Activated T-helper 2 cell treated with anti-CD3 and anti-CD28 coated beads, Interferon-gamma antibody, Interleukin-2, Interleukin-4, amounts not matched to agents 10 μg/mL and 5 μg/mL and 100 μg/mL, durations not matched to agents 14 hours and 24 hours and 36 hours (primary cell): ENCODE measurements around the gene IL34. TPM values are rescaled to one million over a fixed set of nuclear protein-coding genes. Genes with fewer than 3 reads are reported as not detected.

Source experiments
- DNase-seq: peaks from one replicate; pipeline ENCODE4 v3.0.0; 2021; ENCODE audit warnings: low spot score
- H3K27ac Mint-ChIP-seq: one replicate; pipeline ENCODE4 v1.8.0; 2021; ENCODE audit warnings: mixed read lengths
- H3K27me3 Mint-ChIP-seq: one replicate; pipeline ENCODE4 v1.8.0; 2021; ENCODE audit warnings: low read depth, mixed read lengths
- H3K36me3 Mint-ChIP-seq: one replicate; pipeline ENCODE4 v1.8.0; 2021; ENCODE audit warnings: low read depth, mixed read lengths
- H3K4me1 Mint-ChIP-seq: one replicate; pipeline ENCODE4 v1.8.0; 2021; ENCODE audit warnings: low read depth, mixed read lengths
- H3K4me3 Mint-ChIP-seq: one replicate; pipeline ENCODE4 v1.8.0; 2021; ENCODE audit warnings: low read depth, mild to moderate bottlenecking, moderate library complexity, mixed read lengths
- H3K9me3 Mint-ChIP-seq: one replicate; pipeline ENCODE4 v1.8.0; 2021; ENCODE audit warnings: mixed read lengths
- intact Hi-C: fragments of 100-400 bp; cut with micrococcal nuclease; formaldehyde crosslinking; loops from one replicate; pipeline ENCODE4 v1.15.1; 2023
- total RNA-seq: library from RNA; stranded (reverse); gene quantifications from 2 replicates; pipeline ENCODE4 v1.2.3, GENCODE V29; 2022

IL34 gene
- total RNA-seq, 1 donor from 2014 or later, result not detected

GRCh38 chr16:70694868-70695218 lies 48.5 kb downstream of the IL34 start:
- H3K9me3 Mint-ChIP-seq, result no peaks in the 10 kb centered on the region
- no peaks in the 10 kb centered on the region for H3K27me3 Mint-ChIP-seq
- no peak for DNase-seq
- intact Hi-C loops, result no loop called here
- no peak overlapping the region for H3K27ac Mint-ChIP-seq
- H3K4me3 Mint-ChIP-seq, result no peak overlapping the region
- H3K4me1 Mint-ChIP-seq, result peaks cover 12% of the 10 kb centered on the region
- H3K36me3 Mint-ChIP-seq, result no peaks in the 10 kb centered on the region

GRCh38 chr16:70695331-70696070 lies 49.1 kb downstream of the IL34 start:
- no peaks in the 10 kb centered on the region for H3K9me3 Mint-ChIP-seq
- H3K4me3 Mint-ChIP-seq, result peak overlapping the region; percentile 18
- H3K27me3 Mint-ChIP-seq, result no peaks in the 10 kb centered on the region
- H3K4me1 Mint-ChIP-seq, result peaks cover 12% of the 10 kb centered on the region
- H3K27ac Mint-ChIP-seq, result no peak overlapping the region
- DNase-seq, result no peak
- intact Hi-C loops, result no loop called here
- H3K36me3 Mint-ChIP-seq, result no peaks in the 10 kb centered on the region

- Mint-ChIP-seq H3K4me1 (peaks cover 12% of the 10 kb centered on the region), H3K27ac (peak overlapping the region; percentile 22)
Measured at GRCh38 chr16:70696355-70696754, 50.0 kb downstream of the IL34 start.

GRCh38 chr16:70696952-70697593 lies 50.7 kb downstream of the IL34 start:
- Mint-ChIP-seq H3K4me1 (peaks cover 12% of the 10 kb centered on the region), H3K9me3 (no peaks in the 10 kb centered on the region), H3K27me3 (no peaks in the 10 kb centered on the region), H3K27ac (no peak overlapping the region), H3K36me3 (no peaks in the 10 kb centered on the region), H3K4me3 (no peak overlapping the region)
- intact Hi-C loops, result no loop called here
- no peak for DNase-seq

More at GRCh38 chr16:70696355-70696754, 50.0 kb downstream of the IL34 start:
- DNase-seq, result no peak
- H3K9me3 Mint-ChIP-seq, result no peaks in the 10 kb centered on the region
- no peaks in the 10 kb centered on the region for H3K27me3 Mint-ChIP-seq
- no peaks in the 10 kb centered on the region for H3K36me3 Mint-ChIP-seq
- no peak overlapping the region for H3K4me3 Mint-ChIP-seq
- intact Hi-C loops, result no loop called here

- Mint-ChIP-seq H3K27ac (no peak overlapping the region), H3K36me3 (no peaks in the 10 kb centered on the region), H3K27me3 (no peaks in the 10 kb centered on the region), H3K4me3 (no peak overlapping the region), H3K9me3 (no peaks in the 10 kb centered on the region), H3K4me1 (peaks cover 12% of the 10 kb centered on the region)
- no peak for DNase-seq
- intact Hi-C loops, result no loop called here
Measured at GRCh38 chr16:70697594-70698170, 51.3 kb downstream of the IL34 start.

GRCh38 chr16:70698901-70699300 lies 52.5 kb downstream of the IL34 start:
- H3K27ac Mint-ChIP-seq, result no peak overlapping the region
- intact Hi-C loops, result no loop called here
- DNase-seq, result no peak
- H3K9me3 Mint-ChIP-seq, result no peaks in the 10 kb centered on the region
- no peaks in the 10 kb centered on the region for H3K36me3 Mint-ChIP-seq
- H3K4me3 Mint-ChIP-seq, result no peak overlapping the region
- no peaks in the 10 kb centered on the region for H3K27me3 Mint-ChIP-seq
- peaks cover 12% of the 10 kb centered on the region for H3K4me1 Mint-ChIP-seq

- DNase-seq, result no peak
- no peak overlapping the region for H3K4me3 Mint-ChIP-seq
- intact Hi-C loops, result no loop called here
- no peak overlapping the region for H3K27ac Mint-ChIP-seq
- no peaks in the 10 kb centered on the region for H3K27me3 Mint-ChIP-seq
- H3K9me3 Mint-ChIP-seq, result no peaks in the 10 kb centered on the region
- H3K4me1 Mint-ChIP-seq, result peaks cover 12% of the 10 kb centered on the region
- H3K36me3 Mint-ChIP-seq, result no peaks in the 10 kb centered on the region
Measured at GRCh38 chr16:70699696-70700095, 53.3 kb downstream of the IL34 start.

- no peak overlapping the region for H3K27ac Mint-ChIP-seq
- H3K4me3 Mint-ChIP-seq, result no peak overlapping the region
- H3K9me3 Mint-ChIP-seq, result no peaks in the 10 kb centered on the region
- peaks cover 10% of the 10 kb centered on the region for H3K4me1 Mint-ChIP-seq
- no peak for DNase-seq
- no peaks in the 10 kb centered on the region for H3K27me3 Mint-ChIP-seq
- intact Hi-C loops, result no loop called here
- no peaks in the 10 kb centered on the region for H3K36me3 Mint-ChIP-seq
Measured at GRCh38 chr16:70700101-70701020, 54.0 kb downstream of the IL34 start.

- no peaks in the 10 kb centered on the region for H3K36me3 Mint-ChIP-seq
Measured at GRCh38 chr16:70701036-70701435, 54.7 kb downstream of the IL34 start.

GRCh38 chr16:70701596-70701995 lies 55.2 kb downstream of the IL34 start:
- Mint-ChIP-seq H3K4me3 (no peak overlapping the region), H3K27ac (no peak overlapping the region)

More at GRCh38 chr16:70701036-70701435, 54.7 kb downstream of the IL34 start:
- H3K9me3 Mint-ChIP-seq, result no peaks in the 10 kb centered on the region
- H3K4me3 Mint-ChIP-seq, result no peak overlapping the region
- H3K27ac Mint-ChIP-seq, result no peak overlapping the region
- intact Hi-C loops, result no loop called here
- H3K4me1 Mint-ChIP-seq, result peaks cover 3% of the 10 kb centered on the region
- DNase-seq, result no peak
- H3K27me3 Mint-ChIP-seq, result no peaks in the 10 kb centered on the region

GRCh38 chr16:70701998-70702397 lies 55.6 kb downstream of the IL34 start:
- H3K27me3 Mint-ChIP-seq, result no peaks in the 10 kb centered on the region
- no peaks in the 10 kb centered on the region for H3K9me3 Mint-ChIP-seq
- H3K27ac Mint-ChIP-seq, result no peak overlapping the region
- intact Hi-C loops, result no loop called here
- H3K4me1 Mint-ChIP-seq, result no peaks in the 10 kb centered on the region
- DNase-seq, result no peak
- H3K36me3 Mint-ChIP-seq, result no peaks in the 10 kb centered on the region
- no peak overlapping the region for H3K4me3 Mint-ChIP-seq

More at GRCh38 chr16:70701596-70701995, 55.2 kb downstream of the IL34 start:
- H3K4me1 Mint-ChIP-seq, result peaks cover 2% of the 10 kb centered on the region
- H3K36me3 Mint-ChIP-seq, result no peaks in the 10 kb centered on the region
- no peak for DNase-seq
- intact Hi-C loops, result no loop called here
- H3K9me3 Mint-ChIP-seq, result no peaks in the 10 kb centered on the region
- no peaks in the 10 kb centered on the region for H3K27me3 Mint-ChIP-seq

GRCh38 chr16:70702624-70703023 lies 56.3 kb downstream of the IL34 start:
- Mint-ChIP-seq H3K36me3 (no peaks in the 10 kb centered on the region), H3K27ac (no peak overlapping the region), H3K4me1 (no peaks in the 10 kb centered on the region), H3K4me3 (no peak overlapping the region), H3K27me3 (no peaks in the 10 kb centered on the region), H3K9me3 (no peaks in the 10 kb centered on the region)
- no peak for DNase-seq
- intact Hi-C loops, result no loop called here
